CMK (cell line): ENCODE measurements around the gene PSMD13.
A peak's percentile ranks its signal among the peaks of the same experiment; 100 is the strongest.

ENCODE experiments used
- DNase-seq: peaks from one replicate; pipeline ENCODE4 v3.0.0-alpha.2; 2010; ENCODE audit warnings: low read depth

PSMD13 gene

DNA sequence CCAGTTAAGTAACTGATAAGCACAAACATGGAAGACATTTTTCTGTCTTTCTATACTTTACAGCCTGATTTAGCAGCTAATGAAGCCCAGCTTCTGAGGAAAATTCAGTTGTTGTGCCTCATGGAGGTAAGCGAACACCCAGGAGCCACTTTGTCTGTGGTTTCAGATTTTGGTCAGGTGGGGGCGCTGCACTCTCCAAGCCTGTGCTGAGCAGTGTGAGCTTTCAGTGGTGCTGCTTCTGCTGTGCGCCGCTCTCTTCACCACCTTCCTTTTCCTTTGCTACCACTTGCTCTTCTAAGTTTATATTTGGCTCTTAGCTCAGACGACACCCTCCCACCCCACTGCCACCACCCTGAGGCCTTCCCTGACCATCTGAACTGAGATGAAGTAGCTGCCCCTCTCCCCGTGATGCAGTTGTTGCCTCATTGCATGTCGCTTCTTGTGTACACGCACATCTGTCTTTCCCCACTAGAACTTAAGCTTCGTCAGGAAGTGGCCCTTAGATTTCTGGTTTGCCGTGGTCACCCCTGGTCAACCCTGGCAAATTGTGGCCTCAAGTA lies 14.0 kb downstream of the PSMD13 start:
- no peak for DNase-seq

DNA sequence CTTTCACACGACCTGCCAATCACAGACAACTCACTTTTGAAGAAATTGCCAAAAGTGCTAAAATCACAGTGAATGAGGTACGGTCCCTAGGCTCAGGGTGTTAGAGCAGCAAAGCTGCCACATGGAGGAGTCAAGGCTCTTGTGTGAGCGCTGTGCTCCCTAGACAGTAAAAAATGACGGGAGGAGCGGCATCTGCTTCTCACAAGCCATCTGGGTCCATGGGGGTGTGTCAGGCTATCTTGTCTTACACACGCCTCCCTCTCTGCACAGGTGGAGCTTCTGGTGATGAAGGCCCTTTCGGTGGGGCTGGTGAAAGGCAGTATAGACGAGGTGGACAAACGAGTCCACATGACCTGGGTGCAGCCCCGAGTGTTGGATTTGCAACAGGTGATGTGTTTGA lies 14.8 kb downstream of the PSMD13 start:
- DNase-seq, result no peak

DNA sequence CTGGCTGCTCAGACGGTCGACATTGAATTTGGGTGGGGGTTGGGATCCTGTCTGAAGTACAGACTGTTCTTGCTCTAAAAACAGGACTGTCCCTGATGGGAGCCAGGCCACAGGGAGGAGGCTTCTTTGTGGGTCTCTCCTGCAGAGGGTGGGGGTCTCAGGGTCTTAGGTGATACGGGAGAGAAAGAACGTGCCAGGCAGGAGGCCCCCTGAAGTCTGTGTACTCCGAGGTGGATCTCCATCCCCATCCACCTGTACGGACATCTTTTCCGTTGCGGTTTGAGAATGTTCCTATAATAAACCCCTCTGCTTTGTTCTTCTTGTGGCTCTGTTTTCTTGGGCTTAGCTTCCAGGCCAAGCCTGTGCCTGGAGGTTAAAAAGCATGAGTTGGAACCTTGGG lies 15.9 kb downstream of the PSMD13 start:
- DNase-seq, result no peak

DNA sequence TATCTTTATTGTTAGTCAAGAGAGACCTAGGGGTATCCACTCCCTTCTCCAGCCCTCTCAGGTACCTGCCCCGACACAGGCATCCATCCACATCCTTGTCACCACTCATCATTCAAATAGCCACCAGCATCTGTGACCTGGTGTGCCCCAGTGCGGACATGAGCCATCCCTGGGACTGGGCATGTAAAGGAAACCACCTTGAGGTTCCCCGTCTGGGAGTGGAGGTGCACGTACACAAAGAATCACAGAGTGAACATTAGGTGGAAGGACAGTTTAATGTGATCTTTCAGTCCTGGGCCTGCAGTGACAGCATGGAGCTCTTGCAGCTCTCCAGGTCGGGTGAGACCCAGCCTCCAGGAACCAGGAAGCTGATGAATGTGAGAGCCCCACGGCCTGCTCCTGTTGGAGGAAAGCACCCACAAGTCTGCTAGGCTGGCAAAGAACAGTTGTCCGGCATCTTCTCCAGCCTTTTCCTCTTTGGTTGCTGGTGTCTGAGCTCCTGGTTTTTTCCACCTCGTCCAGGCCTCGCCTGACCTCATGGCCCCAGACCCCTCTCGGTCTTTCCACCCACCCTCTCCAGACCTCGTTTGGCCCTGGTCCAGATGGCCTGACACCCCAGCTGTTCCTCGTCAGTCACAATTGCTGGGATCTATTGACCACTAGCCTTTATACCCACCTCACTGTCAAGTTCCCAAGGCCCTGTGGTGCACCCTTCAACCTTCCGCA lies 16.5 kb downstream of the PSMD13 start:
- DNase-seq, result no peak

DNA sequence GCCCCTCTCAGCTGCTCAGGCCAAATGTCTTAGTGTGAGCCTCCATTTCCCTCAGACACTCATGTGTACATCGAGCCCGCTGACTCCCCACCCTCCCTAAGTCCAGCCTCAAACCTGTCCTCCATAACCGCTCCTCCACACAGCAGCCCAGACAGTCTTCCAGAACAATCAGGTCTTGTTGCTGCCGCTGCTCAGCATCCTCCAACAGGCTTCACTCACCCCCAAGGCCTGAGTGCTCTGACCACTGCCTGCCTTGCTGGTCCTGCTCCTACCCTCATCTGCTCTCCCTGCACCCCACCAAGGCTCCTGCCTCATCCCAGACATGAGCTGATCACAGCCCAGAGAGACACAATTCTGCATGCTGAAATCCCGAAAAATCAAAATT lies 17.1 kb downstream of the PSMD13 start:
- DNase-seq, result no peak

DNA sequence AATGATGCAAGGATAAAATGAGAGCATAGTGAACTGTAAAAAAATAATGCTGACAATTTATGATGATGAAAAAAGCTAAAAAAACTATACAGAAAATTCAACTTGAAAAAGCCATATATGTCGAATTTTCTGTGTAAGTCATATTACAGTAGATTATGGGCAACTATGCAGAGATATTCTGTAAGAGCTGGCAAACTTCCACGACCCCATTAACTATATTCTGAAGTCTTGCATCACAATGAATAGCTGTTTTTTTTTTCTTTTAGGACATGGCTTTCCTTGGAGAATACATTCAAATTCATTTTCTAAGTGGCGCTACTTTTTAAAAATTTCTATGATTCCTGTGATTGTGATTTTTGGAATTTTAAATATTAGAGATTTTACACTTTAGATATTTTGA lies 18.4 kb downstream of the PSMD13 start:
- DNase-seq, result no peak

DNA sequence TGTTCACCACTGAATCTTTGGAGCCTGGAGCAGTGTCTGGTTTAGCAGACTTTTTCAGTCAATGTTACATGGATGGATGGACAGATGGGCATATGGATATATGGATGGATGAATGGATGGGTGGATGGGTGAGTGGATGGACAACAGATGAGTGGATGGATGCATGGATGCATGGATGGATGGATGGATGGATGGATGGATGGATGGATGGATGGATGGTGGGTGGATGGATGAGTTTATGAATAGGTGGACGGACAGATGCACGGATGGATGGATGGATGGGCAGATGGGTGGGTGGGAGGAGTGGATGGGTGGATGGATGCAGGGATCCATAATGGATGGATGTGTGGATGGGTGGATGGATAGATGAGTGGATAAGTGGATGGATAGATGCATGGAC lies 19.0 kb downstream of the PSMD13 start:
- DNase-seq, result no peak

DNA sequence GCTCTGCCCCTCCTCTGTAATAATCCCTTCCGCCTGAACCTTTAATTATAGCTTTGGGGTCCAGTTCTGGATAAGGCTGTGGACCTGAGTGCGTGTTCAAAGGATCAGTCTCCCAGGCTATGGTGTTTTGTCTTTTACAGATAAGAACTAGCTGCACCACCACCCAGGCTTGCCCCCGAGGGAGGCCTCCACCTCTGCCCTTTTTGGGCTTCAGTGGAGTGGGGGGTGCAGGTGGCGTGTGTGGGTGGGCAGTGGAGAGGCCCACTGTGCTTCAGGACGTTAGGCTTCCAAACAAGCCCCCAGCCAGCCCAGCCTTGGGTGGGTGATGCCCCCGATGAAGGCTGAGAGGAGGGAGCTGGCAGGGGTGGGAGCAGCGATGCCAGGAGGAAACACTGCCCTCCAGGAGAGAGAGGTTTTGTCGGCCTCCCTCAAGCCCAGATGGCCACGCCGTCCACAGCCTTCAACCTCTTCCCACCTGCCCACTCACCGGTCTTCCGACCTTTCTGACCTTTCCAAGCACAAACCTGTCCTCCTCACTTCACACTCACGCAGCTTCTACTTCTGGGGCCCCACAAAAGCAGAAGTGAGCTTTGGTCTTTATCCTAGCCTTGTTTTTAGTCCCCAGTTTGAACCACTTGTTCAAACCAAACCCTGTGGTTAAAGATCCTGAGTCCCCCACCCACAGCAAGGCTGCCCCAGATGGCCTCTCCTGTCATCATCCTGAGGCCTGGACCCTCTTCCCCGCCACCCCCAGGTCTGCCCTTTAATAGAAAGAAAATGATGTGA lies 20.4 kb downstream of the PSMD13 start:
- DNase-seq, result no peak

DNA sequence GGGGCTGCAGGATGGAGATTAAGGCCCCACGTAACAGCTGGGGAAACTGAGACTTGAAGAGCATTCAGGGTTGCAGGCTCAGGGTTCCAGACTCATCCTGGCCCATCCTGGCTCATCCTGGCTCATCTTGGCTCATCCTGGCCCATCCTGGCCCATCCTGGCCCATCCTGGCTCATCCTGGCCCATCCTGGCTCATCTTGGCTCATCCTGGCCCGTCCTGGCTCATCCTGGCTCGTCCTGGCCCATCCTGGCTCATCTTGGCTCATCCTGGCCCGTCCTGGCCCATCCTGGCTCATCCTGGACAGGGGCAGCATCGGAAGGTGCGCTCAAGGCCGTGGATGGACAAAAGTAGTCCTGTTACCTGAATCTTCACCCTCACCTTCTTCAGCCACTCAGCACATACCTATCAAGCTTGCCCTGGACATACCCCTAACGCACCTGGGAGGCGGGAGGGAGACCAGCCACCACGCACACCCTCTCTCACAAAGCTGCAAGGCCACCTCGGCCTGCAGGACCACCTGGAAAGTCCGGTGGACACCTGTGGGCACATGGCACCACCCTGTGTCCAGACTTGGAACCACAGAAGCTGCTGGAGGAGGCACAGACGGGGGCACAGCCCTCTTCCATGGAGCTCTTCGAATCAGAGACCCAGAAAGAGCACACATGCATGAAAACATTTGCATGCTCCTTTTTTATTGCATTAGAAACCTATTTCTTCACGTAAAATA lies 21.2 kb downstream of the PSMD13 start:
- DNase-seq, result no peak

DNA sequence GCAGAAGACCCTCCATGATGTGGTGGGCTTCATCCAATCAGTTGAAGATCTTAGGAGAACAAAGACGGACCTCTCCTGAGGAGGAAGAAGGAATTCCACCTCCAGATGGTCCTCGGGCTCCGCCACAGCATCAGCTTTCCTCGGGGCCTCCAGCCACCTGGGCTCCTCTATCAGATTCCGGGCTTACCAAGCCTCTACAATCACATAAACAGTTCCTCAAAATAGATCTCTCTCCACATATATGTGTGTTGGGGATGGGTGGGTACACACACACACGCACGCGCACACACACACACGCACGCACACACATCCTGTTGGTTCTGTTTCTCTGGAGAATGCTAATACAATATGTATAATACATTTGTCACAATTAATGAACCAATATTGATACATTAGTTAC lies 22.6 kb downstream of the PSMD13 start:
- no peak for DNase-seq

DNA sequence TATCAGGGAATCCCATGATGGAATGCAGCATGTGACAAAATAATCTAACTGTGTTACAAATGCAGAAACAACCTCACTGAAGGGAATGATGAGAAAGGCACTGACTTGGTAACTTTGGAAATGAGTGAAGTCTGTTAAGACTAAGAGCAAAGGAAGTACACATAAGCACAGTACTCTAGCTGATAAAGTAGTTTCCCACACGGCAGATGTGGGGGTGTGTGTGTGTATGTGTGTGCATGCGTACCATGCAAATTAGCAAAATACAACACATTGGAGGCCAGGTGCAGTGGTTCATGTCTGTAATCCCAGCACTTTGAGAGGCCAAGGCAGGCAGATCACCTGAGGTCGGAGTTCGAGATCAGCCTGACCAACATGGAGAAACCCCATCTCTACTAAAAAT lies 24.8 kb downstream of the PSMD13 start:
- no peak for DNase-seq

DNA sequence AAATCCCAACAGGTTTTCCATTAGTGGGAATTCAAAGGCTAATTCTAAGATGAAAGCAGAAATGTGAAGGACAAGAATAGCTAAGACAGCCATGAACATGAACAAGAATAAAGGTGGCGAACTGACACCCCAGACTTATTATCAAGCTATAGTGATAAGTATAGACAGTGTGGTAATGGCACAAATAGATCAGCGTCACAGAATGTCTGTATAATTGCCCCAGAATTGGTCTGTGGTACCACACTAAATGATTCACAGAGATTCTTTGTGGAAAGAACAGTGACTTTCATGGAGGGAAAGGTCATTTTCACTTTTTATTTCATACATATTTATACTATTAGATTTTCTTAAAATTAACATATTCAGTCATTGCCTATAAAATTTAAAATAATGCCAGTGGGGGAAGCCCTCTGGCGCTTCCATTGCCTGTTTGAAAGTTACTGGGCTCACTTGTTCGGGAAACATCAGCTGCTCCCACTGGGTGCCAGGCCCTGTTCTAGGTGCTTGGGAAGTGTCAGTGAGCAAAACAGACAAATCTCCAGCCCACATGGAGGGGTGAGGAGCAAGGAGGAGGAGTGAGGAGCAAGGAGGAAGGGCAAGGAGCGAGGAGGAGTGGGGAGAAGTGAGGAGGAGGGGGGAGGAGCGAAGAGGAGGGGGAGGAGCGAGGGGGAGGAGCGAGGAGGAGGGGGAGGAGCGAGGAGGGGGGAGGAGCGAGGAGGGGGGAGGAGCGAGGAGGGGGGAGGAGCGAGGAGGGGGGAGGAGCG lies 30.1 kb downstream of the PSMD13 start:
- no peak for DNase-seq

DNA sequence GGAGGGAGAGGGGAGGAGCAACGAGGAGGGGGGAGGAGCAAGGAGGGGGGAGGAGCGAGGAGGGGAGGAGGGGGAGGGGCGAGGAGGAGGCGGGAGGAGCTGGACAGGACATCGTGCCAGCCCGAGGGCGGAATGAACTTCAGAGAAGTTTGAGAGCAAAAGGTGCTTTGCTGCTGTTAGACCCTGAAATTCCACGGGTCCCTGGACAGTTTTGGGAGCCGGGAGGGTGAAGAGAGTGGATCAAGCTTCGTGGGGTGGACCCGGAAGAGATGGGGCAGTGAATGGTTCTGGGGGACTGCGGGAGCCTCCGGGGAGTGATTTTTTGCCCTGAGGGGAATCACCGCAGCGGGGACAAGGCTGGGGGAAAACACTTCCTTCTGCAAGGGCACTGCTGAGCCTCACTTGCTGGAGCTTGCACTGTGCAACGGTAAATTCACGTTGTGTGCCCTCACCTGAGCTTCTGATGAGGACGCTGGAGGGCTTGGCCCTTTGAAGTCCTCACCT lies 30.8 kb downstream of the PSMD13 start:
- DNase-seq, result peak; percentile 26

DNA sequence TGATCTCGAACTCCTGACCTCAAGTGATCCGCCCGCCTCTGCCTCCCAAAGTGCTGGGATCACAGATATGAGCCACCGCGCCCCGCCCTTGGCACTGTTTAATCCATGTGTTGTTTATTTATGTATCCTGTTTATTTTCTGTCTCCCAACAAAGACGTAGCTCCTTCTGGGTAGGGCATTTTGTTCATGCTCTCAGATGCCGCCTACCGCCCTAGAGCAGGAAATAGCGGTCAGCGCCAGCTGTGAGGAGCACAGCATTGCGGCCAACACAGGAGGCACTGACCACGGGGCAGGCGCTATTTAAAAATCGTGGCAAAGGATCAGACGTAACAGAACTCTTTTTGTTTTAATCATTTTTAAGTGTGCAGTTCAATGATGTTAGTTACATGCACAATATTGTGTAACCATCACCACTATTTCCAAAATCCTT lies 32.0 kb downstream of the PSMD13 start:
- peak; percentile 63 for DNase-seq

DNA sequence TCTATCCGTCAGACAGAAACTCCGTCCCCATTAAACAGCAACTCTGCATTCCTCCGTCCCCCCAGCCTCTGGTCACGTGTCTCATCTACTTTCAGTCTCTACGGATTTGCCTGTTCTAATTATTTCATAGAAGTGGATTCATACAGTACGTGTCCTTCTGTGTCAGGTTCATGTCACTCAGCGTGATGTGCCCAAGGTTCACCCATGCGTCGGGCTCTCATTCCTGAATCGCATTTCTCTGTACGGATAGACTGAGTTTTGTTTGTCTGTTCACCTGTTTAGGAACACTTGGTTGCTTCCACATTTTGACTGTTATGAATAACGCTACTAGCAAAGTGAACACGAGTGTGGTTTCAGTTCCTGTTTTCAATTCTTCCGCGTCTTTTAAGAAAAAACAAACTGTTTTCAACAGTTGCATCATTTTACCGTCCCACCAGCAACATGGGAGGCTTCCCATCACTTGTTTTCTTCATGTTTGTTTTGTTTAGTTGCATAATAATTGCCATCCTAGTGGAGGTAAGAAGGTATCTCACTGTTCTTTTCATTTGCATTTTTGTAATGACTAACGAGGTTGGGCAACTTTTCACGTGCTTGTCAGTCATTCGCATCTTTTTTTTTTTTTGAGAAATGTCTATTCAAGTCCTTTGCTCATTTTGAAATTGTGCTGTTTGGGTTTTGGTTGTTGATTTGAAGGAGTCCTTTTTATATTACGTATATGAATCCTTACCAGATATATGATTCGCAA lies 32.5 kb downstream of the PSMD13 start:
- DNase-seq, result no peak

DNA sequence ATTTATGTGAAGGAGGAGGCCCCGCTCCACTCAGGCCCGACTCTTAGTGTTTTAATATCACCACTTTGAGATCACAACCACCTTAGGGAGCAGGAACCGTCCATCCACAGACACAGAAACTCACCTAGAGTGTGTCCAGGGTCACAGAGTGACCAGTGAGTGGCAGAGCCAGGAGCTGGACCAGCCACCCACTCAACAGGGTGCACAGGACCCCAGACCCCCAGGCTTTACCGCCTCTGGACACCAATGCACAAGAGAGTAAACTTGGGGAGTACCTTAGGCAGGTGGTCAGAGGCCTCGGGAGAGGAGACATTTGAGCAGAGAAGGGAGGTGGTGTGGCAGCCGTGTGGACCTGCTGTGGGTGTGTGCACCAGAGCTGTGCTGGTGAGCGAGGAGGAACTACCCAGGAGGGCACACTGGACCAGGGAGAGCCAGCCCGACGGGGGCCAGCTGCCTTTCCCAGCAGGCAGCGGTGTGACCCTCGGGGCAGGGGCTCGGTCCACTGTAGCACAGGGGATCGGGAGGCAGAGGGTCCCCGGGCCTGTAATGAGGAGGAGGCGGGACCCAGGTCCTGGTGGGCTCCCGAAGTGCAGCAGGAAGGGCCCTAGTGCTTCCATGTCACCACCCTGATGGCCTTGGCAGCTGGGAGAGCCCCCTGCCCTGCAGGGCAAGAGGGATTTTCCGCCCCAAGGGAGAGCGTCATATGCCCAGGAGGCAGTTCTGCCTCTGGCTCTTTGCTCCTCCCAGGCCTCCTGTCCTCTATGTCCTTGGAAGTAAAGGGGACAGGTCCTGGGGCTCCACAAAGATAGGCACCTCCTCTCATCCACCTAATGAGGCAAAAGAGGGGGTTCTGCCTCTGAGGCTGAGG lies 33.9 kb downstream of the PSMD13 start:
- DNase-seq, result no peak

DNA sequence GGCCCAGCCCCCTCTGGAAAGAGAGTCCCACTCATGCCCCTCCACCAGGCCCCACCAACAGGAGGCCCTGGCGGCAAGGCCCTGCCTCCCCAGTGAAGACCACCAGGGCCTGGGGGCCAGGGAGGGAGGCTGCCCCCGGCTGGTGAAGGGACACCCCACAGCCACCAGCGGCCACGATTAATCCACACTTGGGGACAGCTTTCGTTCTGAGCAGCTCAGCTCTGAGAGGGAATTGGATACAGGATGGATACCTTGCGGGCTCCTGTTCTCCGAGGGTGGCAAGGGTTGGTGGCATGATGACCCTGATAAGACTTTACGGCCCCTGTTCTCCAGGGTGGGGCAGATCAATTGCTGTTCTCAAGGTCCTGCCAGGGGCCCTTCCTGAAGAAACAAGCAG lies 34.5 kb downstream of the PSMD13 start:
- no peak for DNase-seq

DNA sequence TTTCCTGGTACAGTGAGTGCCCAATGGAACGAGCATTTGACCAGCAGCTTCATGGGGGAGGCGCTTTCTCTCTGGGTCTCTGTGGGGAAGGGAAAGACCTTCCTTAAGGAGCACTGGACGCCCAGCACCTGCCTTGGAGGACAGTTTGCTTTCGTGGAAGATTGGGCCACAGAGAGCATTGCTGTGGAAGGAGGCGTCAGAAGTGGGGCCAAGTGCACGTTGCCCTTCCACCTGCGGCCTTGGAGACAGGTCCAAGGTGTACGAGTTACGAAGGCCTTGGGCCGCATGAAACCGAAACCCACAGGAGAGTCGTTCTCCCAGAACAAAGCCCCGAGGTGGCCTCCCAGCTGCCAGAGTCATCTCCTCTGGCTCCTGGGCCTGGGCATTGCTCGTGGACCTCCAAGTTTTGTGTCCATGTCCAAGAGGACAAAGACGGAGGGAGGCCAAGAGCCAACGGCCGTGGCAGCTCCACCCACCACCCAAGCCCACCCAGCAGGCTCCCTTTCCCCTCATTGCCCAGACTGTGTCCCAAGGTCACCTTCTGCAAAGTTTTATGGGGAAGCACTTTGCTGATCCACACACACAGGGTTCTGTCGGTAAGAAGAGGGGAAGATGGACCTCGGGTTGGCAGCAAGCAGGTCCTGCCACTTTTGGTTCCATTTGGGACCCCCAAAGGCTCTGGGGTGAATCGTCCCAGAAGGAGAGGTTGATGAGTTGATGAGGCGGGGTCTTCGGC lies 35.6 kb downstream of the PSMD13 start:
- DNase-seq, result no peak

DNA sequence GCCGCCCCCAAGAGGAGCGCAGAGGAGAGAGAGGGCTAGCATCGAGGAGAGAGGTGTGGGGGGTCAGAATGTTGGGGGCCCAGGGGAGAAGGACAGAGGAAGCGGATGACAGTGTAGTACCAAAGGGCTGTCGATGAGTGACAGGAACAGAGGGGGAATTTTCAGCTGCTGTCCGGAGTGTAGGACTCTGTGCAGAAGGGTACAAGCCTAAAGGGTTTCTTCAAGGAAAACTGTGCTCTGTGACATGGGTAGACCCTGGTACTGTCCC lies 36.1 kb downstream of the PSMD13 start:
- no peak for DNase-seq

DNA sequence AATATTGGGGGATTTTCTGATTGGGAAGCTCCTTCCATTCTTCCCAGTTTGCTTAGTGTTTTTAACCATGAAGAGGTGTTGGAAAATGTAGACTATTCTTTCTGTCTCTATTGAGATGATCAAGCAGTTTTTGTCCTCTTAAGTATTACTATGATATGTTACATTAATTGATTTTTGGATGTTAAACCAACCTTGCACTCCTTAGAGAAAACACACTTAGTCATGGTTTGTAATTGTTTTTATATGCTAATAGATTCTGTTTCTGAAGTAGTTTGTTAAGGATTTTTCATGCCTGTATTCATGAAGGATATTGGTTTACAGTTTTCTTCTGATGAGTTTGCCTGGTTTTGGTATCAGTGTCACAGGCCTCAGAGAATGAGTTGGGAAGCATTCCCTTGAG lies 39.4 kb downstream of the PSMD13 start:
- DNase-seq, result no peak
